ENCODE measurements around the gene GLI1.
"Not testable (repeated sequence)": the region's sequence is repeated elsewhere in the genome, so short reads cannot be mapped to it uniquely, and the experiment has no call there.

The GLI1 gene

GRCh38 chr12:57476993-57477709, 17.6 kb downstream of the GLI1 start:
- no peak for DNase-seq

DNA sequence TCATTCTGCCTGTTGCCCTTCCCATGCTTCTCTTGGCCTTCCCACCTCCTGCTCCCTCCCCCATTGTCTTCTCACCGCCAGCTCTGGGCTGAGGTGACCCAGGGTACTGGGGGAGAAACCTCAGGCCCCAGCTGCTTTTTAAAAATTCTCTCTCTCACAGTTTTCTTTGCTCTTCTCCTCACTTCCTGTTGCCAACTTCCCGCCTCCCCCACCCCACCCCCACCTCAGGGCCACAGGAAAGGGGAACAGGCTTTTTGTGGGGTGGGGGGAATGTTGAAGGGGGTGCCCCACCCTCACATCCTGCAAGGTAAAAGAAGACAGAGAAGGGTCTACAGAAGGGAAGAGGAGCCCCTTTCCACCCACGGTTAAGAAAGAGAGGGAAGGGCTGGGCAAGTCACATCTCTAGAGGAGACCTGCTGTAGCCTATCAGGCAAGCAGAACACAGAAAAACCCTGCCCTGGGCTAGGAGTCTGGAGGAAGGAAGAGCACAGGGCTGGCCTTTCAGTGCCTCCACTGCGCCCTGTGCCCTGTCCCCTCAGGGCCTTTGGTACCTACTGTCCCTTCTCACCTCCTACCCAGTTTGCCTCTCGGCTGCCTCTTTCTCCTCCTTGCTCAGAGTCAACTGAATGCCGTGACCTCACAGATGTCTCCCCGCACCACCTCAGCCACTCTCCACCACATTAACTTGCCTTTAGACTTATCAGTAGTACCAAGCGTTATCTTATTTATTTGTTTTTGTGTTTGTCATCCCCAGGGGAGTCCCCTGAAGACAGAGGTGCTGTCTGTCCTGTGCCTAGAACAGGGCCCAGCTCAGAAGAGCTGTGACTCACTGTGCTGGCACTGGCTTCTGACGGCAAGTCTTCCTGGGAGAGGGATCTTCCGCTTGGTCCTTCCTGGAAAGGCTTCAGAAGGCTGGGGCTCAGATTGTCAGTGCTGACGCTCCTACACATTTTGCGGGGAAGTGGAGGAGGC, 18.4 kb downstream of the GLI1 start:
- no peak for DNase-seq

DNA sequence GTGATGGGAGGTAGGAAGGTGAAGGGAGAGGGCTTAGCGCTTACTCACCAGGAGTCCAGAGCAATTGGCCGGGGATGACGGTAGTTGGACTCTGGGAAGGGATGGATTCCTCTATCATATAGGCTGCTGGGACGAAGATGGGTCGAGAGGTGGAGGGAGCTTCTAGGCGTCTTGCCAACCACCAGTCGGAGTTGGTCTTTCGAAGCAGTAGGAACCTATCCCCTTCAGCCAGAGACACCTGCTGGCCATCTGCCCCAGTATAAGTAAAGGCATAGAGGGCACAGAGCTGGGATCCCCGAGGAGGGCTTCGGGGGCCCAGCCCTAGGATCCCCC, 19.4 kb downstream of the GLI1 start:
- DNase-seq, result no peak

DNA sequence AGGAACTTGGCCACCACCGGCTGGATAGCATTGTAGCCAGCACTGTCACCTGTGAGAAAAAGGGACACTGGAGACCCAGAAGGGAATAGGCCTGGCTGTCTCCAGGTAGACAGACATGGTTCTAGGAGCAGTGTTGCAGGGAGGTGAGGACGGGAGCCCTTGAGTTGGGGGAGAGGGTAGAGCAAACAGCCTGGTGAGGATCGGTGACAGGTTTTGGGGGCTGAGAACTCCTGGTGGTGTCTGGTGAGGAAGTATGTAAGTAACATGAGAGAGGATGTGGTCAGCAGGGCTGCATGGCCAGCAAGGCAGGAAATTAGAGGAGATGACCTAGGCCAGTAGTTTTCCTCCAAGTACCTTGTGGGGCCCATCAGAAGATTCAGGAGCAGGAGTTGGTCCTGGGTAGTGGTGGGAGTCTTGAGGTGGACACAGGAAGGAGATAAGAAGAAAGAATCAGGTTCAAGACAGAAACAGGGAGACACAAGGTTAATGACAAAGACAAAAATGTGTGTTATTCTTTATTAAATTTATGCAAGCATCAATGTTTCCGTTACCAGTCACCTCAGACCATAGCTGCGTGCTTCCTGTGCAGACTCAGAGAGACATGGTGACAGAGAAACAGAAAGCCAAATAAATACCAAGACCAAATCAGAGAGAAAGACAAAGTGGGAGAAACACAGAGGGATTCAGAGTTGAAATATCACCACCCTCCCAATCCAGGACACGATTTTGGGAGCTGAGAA, 20.0 kb downstream of the GLI1 start, which contains the start of gene ARHGAP9:
ARHGAP9 (minus strand) TSS at position 491 of the 740 bp plus-strand sequence; CDS start at position 31, 460 bp downstream.
- peak in 1 of 2 donors; percentile 44 for DNase-seq

GRCh38 chr12:57481671-57482070, 22.1 kb downstream of the GLI1 start:
- DNase-seq, result no peak

- DNase-seq, result no peak
Observed at GRCh38 chr12:57483466-57483865, 23.9 kb downstream of the GLI1 start.

DNA sequence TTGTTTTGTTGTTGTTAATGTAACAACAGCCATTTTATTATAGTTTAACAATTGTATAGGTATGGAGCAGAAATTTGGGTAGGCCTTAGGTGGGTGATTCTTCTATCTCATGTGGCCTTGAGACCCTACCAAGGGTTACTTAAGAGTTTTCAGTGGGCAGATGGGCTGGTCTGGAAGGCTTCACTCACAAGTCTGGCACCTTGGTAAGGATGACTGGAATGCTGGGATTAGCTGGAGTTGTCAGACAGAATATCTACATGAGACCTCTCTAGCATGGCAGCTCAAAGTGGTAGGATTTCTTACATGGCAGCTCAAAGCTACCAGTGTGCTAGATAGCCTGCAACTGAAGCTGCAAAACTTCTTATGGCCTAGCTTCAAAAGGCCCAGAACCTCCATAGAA, 26.1 kb downstream of the GLI1 start:
- no peak for DNase-seq

- no peak for DNase-seq
Observed at GRCh38 chr12:57487055-57487596, 27.5 kb downstream of the GLI1 start.

- DNase-seq, result peak; percentile 83 to 86
Observed at GRCh38 chr12:57487597-57488401, 28.2 kb downstream of the GLI1 start, which contains the start of gene MARS1. Gene MARS1, plus strand, starts transcription at chr12:57488068. Its CDS starts 23 bp downstream, at chr12:57488091.

- DNase-seq, result no peak
Observed at GRCh38 chr12:57488402-57489156, 29.0 kb downstream of the GLI1 start.

GRCh38 chr12:57489157-57489641, 29.6 kb downstream of the GLI1 start:
- no peak for DNase-seq

- DNase-seq, result no peak
Observed at GRCh38 chr12:57490126-57490525, 30.5 kb downstream of the GLI1 start.

DNA sequence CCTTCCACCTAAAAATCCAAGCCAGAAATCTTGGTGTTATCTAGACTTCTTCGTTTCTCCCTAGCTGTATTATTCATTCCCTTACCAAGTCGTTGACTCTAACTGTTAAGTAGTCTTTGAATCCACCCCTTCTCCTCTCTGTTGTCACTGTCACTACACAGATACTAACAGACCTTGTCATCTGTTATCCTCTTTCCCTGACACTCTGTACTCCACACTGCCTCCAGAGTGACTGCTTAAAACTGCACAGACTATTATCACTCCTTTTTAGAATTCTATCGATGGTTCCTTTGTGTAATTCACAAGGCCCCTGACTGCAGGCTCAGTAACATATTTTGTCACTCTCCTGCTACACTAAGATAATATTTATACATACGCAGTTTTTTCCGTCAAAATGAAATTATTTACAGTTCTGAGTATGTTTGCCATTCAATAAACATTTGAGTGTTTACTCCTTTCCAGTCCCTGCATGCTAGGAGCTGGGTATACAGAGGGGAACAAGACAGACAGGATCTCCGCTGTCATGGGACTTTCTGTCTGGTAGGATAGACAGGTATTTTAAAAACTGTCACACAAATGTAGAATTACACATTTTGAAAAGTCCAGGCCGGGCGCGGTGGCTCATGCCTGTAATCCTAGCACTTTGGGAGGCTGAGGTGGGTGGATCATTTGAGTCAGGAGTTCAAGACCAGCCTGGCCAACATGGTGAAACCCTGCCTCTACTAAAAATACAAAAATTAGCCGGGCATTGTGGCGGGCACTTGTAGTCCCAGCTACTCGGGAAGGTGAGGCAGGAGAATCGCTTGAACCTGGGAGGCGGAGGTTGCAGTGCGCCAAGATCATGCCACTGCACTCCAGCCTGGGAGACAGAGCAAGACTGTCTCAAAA, 32.1 kb downstream of the GLI1 start:
- no peak for DNase-seq

- not testable (repeated sequence) for DNase-seq
Observed at GRCh38 chr12:57495051-57495701, 35.6 kb downstream of the GLI1 start.

GRCh38 chr12:57496822-57497221, 37.2 kb downstream of the GLI1 start:
- DNase-seq, result no peak

- no peak for DNase-seq
Observed at GRCh38 chr12:57497223-57498131, 37.9 kb downstream of the GLI1 start.

DNA sequence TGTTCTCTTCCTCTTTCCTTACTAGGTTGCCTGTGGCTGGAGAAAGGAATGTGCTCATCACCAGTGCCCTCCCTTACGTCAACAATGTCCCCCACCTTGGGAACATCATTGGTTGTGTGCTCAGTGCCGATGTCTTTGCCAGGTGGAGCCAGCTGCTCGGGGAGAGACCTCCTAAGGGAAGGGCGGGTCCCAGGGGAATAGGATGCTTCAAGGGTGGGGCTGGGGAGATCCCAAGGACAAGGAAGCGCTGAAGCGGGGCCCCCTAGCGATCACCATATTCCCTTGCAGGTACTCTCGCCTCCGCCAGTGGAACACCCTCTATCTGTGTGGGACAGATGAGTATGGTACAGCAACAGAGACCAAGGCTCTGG, 38.5 kb downstream of the GLI1 start:
- no peak for DNase-seq

DNA sequence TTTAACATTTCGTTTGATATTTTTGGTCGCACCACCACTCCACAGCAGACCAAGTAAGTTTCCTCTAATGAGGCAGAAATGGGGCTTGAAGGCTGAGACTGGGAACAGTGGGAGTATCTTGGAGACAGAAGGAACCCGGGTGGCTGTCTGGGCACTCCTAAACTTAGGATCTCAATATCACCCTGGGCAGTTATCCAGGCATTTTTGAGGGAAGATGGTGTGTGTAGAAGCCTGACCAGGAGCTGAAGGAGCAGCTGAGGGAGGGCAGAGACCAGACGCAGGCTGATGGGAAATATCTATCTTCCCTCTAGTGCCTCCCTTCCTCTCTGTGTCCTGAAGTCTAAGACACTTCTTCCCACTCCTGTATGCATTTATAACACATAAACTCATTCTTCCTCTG, 39.0 kb downstream of the GLI1 start:
- DNase-seq, result no peak

Data from stimulated activated CD4-positive, alpha-beta T cell treated with anti-CD3 and anti-CD28 coated beads, Interleukin-2, amount 100 ng/mL, for 48 hours (primary cell).